GM12878 (cell line): ENCODE results near the gene CARD9. TPM values are rescaled to one million over a fixed set of nuclear protein-coding genes. Genes with fewer than 3 reads are reported as not detected.

Source experiments
- ATAC-seq: fragments of 200-7000 bp; cut with Tn5 transposase; 3 replicates; pipeline ENCODE4 v1.9.1; 2020; ENCODE audit warnings: mild to moderate bottlenecking, moderate library complexity
- BruUV-seq: library from RNA; stranded (reverse); fragments of 400-500 nt; replicated peaks from 2 replicates; lab custom pipeline; 2021; lab: Mats Ljungman, UMichigan
- CTCF ChIA-PET: fragments of 300-600 bp; sonication (Branson Sonifier 250); formaldehyde crosslinking; extraction: SDS; loops from one replicate; lab custom pipeline; 2021; ENCODE audit warnings: inconsistent platforms; lab: Yijun Ruan, JAX
- POLR2A ChIA-PET: fragments of 350-600 bp; formaldehyde crosslinking; extraction: SDS; loops from one replicate; lab custom pipeline; 2021; ENCODE audit warnings: inconsistent platforms; lab: Charles Lee
- RAD21 ChIA-PET: fragments of 300-600 bp; sonication (Branson Sonifier 250); formaldehyde crosslinking; loops from one replicate; lab custom pipeline; 2023; ENCODE audit warnings: antibody characterized with exemption; ENCODE audit not compliant: unreplicated experiment; lab: Charles Lee
- SMC1A ChIA-PET: fragments of 300-600 bp; sonication (Branson Sonifier 250); formaldehyde crosslinking; loops from one replicate; lab custom pipeline; 2023; ENCODE audit not compliant: unreplicated experiment, uncharacterized antibody; lab: Charles Lee
- DNase-seq: peaks from one replicate; pipeline ENCODE4 v3.0.0-alpha.2; 2011; ENCODE audit warnings: low read depth, low spot score
- FAIRE-seq: peaks from 3 replicates; lab custom pipeline; 2011; peaks lifted over from hg19 to GRCh38; lab: Jason Lieb, UNC
- H2AFZ ChIP-seq: 2 replicates; pipeline ENCODE4 v1.6.0; 2011; ENCODE audit warnings: low read depth, low read length, control low read depth; ENCODE audit not compliant: control insufficient read depth
- H3K27ac ChIP-seq: 2 replicates; pipeline ENCODE4 v1.5.1; 2011; ENCODE audit warnings: control low read depth; ENCODE audit not compliant: control insufficient read depth, insufficient read depth
- H3K27me3 ChIP-seq, 2 experiments: replicated peaks in 1 of 2; 2 replicates each; pipeline versions ENCODE4 v1.6.0 to v1.6.1; 2011; ENCODE audit warnings: low read length in 1 of 2; ENCODE audit not compliant: control insufficient read depth in 2 of 2, insufficient read depth in 2 of 2
- H3K36me3 ChIP-seq, 2 experiments: 2 replicates each; pipeline ENCODE4 v1.5.1; 2011; ENCODE audit warnings: low read length in 1 of 2; ENCODE audit not compliant: control insufficient read depth in 2 of 2, insufficient read depth in 2 of 2
- H3K4me1 ChIP-seq: 2 replicates; pipeline ENCODE4 v1.6.1; 2011; ENCODE audit warnings: mild to moderate bottlenecking, low read length, moderate library complexity, mixed read lengths; ENCODE audit not compliant: control insufficient read depth, insufficient read depth
- H3K4me2 ChIP-seq: 2 replicates; pipeline ENCODE4 v1.6.0; 2011; ENCODE audit warnings: control low read depth; ENCODE audit not compliant: control insufficient read depth, insufficient read depth
- H3K4me3 ChIP-seq: fragments of 200-600 bp; sonication (generic); 2 replicates; pipeline ENCODE4 v1.5.1; 2016
- H3K79me2 ChIP-seq: 2 replicates; pipeline ENCODE4 v1.6.0; 2011; ENCODE audit warnings: low read length; ENCODE audit not compliant: control insufficient read depth, insufficient read depth
- H3K9ac ChIP-seq: 2 replicates; pipeline ENCODE4 v1.8.0; 2011; ENCODE audit warnings: low read length, control low read depth, mixed read lengths; ENCODE audit not compliant: control insufficient read depth, insufficient read depth
- H3K9me3 ChIP-seq: replicated peaks from 3 replicates; pipeline ENCODE4 v1.5.1; 2011; ENCODE audit warnings: mild to moderate bottlenecking, low read length; ENCODE audit not compliant: control insufficient read depth, insufficient read depth
- H4K20me1 ChIP-seq: 2 replicates; pipeline ENCODE4 v1.6.0; 2011; ENCODE audit not compliant: control insufficient read depth, insufficient read depth
- NFYA ChIP-seq: IDR thresholded peaks from 2 replicates; pipeline ENCODE4 v1.6.1; 2011; ENCODE audit warnings: low read depth, mild to moderate bottlenecking, low read length, improper control_type of control experiment, borderline replicate concordance
- PKNOX1 ChIP-seq: fragments of 450-650 bp; IDR thresholded peaks from 2 replicates; pipeline ENCODE4 v1.6.1; 2016; ENCODE audit warnings: mild to moderate bottlenecking
- RAD21 ChIP-seq: IDR thresholded peaks from 2 replicates; pipeline ENCODE4 v1.6.1; 2011; ENCODE audit warnings: mild to moderate bottlenecking, low read depth, low read length, moderate library complexity; ENCODE audit not compliant: insufficient read depth
- SKIL ChIP-seq: fragments of 450-650 bp; IDR thresholded peaks from 2 replicates; pipeline ENCODE4 v1.6.1; 2017; ENCODE audit warnings: mild to moderate bottlenecking, low read depth, inconsistent platforms; ENCODE audit not compliant: poor library complexity, severe bottlenecking
- ZBTB33 ChIP-seq: fragments of 450-650 bp; IDR thresholded peaks from 2 replicates; pipeline ENCODE4 v1.6.1; 2017; ENCODE audit warnings: mild to moderate bottlenecking
- ZBTB40 ChIP-seq: fragments of 450-650 bp; IDR thresholded peaks from 2 replicates; pipeline ENCODE4 v1.6.1; 2016; ENCODE audit warnings: mild to moderate bottlenecking, moderate library complexity, borderline replicate concordance
- ZNF687 ChIP-seq: fragments of 450-650 bp; IDR thresholded peaks from 2 replicates; pipeline ENCODE4 v1.6.1; 2017; ENCODE audit warnings: mild to moderate bottlenecking, moderate library complexity
- WGBS: methylation state at CpG from one replicate; pipeline ENCODE4 v1.1.6; 2016; ENCODE audit warnings: low lambda C conversion rate; ENCODE audit not compliant: insufficient replicate concordance, insufficient coverage; ENCODE audit errors: missing lambda C conversion rate; 5-methylcytosine and 5-hydroxymethylcytosine counted together
- in situ Hi-C: fragments of 300-500 bp; cut with MboI; formaldehyde crosslinking; loops from 9 replicates; pipeline ENCODE4 v1.14.3; 2018; ENCODE audit warnings: mixed read lengths
- intact Hi-C: fragments of 100-400 bp; cut with micrococcal nuclease; formaldehyde crosslinking; loops from one replicate; pipeline ENCODE4 v1.14.2; 2022; ENCODE audit not compliant: unreplicated experiment
- polyA plus RNA-seq, 11 experiments: library from polyadenylated mRNA; depleted of rRNA in 4 of 11; unstranded in 6 of 11; stranded (reverse) in 5 of 11; fragments of >200 nt; fragmentation: Nextera tagmentation in 4 of 11; fragmentation: Illumina TruSeq in 1 of 11; extraction: Ambion mirVana in 4 of 11; extraction: Trizol in 1 of 11; gene quantifications; 1 replicate in 1 of 11; 2 replicates in 10 of 11; pipeline versions ENCODE4 v1.2.1 to v1.2.3, GENCODE V29; 2011 to 2016; ENCODE audit warnings: inconsistent platforms in 2 of 11, missing spikeins in 2 of 11, low read depth in 1 of 11
- total RNA-seq, 4 experiments: library from RNA; depleted of rRNA in 3 of 4; stranded (reverse); fragments of >200 nt in 3 of 4; fragmentation: Illumina TruSeq in 1 of 4; extraction: Trizol in 1 of 4; gene quantifications; 2 replicates each; pipeline versions ENCODE4 v1.2.1 to v1.2.3, GENCODE V29; 2013 to 2021

Gene CARD9
- total and polyA plus RNA-seq, 10 of the 15 experiments (the other 5 are each of a cell fraction or from before 2014, with no cell fraction given), result 0.11 to 4.9 (median 1.8) TPM; not detected in 1

- no peak for TF ChIP-seq PKNOX1
These were observed 14.6 kb downstream of the CARD9 start (continued) for GRCh38 chr9:136358888-136359287.

- H3K4me2 ChIP-seq, result no peak overlapping the region
- intact Hi-C loops, result no loop called here
- 68% methylated on average over 28 of the region's 29 CpGs for WGBS
- H3K4me1 ChIP-seq, result peaks cover 5% of the 10 kb centered on the region; the same call in 1 of the 2 replicates
- no peak for DNase-seq
- H3K79me2 ChIP-seq, result no peaks in the 10 kb centered on the region
- no TSS peak for BruUV-seq
- ChIA-PET SMC1A (no interaction called here), POLR2A (no interaction called here), RAD21 (no interaction called here), CTCF (no interaction called here)
- H3K27me3 ChIP-seq, result no peaks in the 10 kb centered on the region
- no peaks in the 10 kb centered on the region for H3K36me3 ChIP-seq
- H4K20me1 ChIP-seq, result no peaks in the 10 kb centered on the region
- no peak for FAIRE-seq
- H3K9me3 ChIP-seq, result no peaks in the 10 kb centered on the region
- no peak overlapping the region for H3K27ac ChIP-seq
- H2AFZ ChIP-seq, result no peak overlapping the region
- no peak for ATAC-seq
- in situ Hi-C loops, result no loop called here
- H3K4me3 ChIP-seq, result no peak overlapping the region
- H3K9ac ChIP-seq, result no peak overlapping the region
- no peak for TF ChIP-seq NFYA
- TF ChIP-seq RAD21, result no peak
- no peak for TF ChIP-seq ZBTB40
- TF ChIP-seq ZNF687, result no peak
- no peak for TF ChIP-seq ZBTB33
- no peak for TF ChIP-seq SKIL
These were observed 15.5 kb downstream of the CARD9 start for GRCh38 chr9:136358016-136358415.
